Effector memory CD4-positive, alpha-beta T cell (primary cell): ENCODE data around the gene MST1R.

Experiments
- DNase-seq, 3 donors: peaks; one replicate each; pipeline ENCODE4 v3.0.0-alpha.2; 2020
- H3K27ac ChIP-seq: 2 replicates; pipeline ENCODE4 v1.7.0; 2013; ENCODE audit warnings: mild to moderate bottlenecking, low read length, moderate library complexity; ENCODE audit not compliant: insufficient read depth, poor library complexity, severe bottlenecking
- H3K27me3 ChIP-seq: replicated peaks from 2 replicates; pipeline ENCODE4 v1.7.0; 2013; ENCODE audit warnings: mild to moderate bottlenecking, low read length; ENCODE audit not compliant: insufficient read depth, control insufficient read depth, poor library complexity, severe bottlenecking
- H3K36me3 ChIP-seq: 2 replicates; pipeline ENCODE4 v1.7.0; 2013; ENCODE audit warnings: mild to moderate bottlenecking, low read length, moderate library complexity; ENCODE audit not compliant: control insufficient read depth, insufficient read depth
- H3K4me1 ChIP-seq: 2 replicates; pipeline ENCODE4 v1.7.0; 2013; ENCODE audit warnings: low read length, mild to moderate bottlenecking; ENCODE audit not compliant: control insufficient read depth, insufficient read depth, poor library complexity, severe bottlenecking
- H3K4me3 ChIP-seq: 2 replicates; pipeline ENCODE4 v1.7.0; 2013; ENCODE audit warnings: low read length, low read depth, mild to moderate bottlenecking; ENCODE audit not compliant: insufficient read depth, poor library complexity, severe bottlenecking
- H3K9me3 ChIP-seq: 2 replicates; pipeline ENCODE4 v1.7.0; 2013; ENCODE audit warnings: mild to moderate bottlenecking, low read length, moderate library complexity; ENCODE audit not compliant: control insufficient read depth

Gene MST1R

GRCh38 chr3:49867400-49867799, 36.3 kb downstream of the MST1R start:
- Histone ChIP-seq H3K36me3 (no peaks in the 10 kb centered on the region), H3K27ac (no peak overlapping the region), H3K4me3 (no peak overlapping the region), H3K27me3 (peaks cover 27% of the 10 kb centered on the region), H3K4me1 (peaks cover 9% of the 10 kb centered on the region), H3K9me3 (no peaks in the 10 kb centered on the region)
- DNase-seq, result no peak

DNA sequence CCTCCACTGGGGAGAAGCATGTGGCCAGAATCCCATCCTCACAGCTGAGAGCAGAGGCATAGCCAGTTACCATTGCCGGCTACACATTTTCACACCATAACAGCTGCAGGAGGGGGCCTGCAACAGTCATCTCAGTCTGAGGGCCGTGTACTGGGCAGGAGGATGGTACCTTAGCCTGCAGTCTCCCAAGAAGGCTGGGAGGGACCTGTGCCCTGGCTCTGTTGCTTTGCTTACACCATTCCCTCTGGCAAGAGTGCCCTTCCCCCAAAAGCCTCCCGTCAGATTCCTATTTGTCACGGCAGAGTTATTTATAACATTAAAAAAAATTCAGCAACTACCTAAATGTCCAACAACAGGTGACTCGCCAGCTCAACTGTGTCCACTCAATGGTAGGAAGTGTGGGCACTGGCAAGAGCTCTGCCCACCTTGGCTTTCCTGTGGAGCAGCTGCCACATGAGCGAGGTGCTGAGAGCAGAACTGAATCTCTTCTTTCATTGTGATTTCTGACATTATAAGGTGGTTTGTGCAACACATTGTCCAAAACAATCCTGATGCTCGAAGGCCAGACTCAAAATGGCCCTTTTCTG, 38.4 kb downstream of the MST1R start:
- H3K9me3 ChIP-seq, result no peaks in the 10 kb centered on the region
- H3K27me3 ChIP-seq, result peaks cover 27% of the 10 kb centered on the region
- H3K27ac ChIP-seq, result no peak overlapping the region
- DNase-seq, result no peak
- H3K36me3 ChIP-seq, result no peaks in the 10 kb centered on the region
- H3K4me1 ChIP-seq, result peaks cover 9% of the 10 kb centered on the region
- no peak overlapping the region for H3K4me3 ChIP-seq

- no peak for DNase-seq
- H3K9me3 ChIP-seq, result no peaks in the 10 kb centered on the region
- peaks cover 8% of the 10 kb centered on the region for H3K4me1 ChIP-seq
- peaks cover 21% of the 10 kb centered on the region for H3K27me3 ChIP-seq
- H3K27ac ChIP-seq, result no peak overlapping the region
- no peak overlapping the region for H3K4me3 ChIP-seq
- no peaks in the 10 kb centered on the region for H3K36me3 ChIP-seq
Measured at GRCh38 chr3:49864505-49864904, 39.2 kb downstream of the MST1R start.

DNA sequence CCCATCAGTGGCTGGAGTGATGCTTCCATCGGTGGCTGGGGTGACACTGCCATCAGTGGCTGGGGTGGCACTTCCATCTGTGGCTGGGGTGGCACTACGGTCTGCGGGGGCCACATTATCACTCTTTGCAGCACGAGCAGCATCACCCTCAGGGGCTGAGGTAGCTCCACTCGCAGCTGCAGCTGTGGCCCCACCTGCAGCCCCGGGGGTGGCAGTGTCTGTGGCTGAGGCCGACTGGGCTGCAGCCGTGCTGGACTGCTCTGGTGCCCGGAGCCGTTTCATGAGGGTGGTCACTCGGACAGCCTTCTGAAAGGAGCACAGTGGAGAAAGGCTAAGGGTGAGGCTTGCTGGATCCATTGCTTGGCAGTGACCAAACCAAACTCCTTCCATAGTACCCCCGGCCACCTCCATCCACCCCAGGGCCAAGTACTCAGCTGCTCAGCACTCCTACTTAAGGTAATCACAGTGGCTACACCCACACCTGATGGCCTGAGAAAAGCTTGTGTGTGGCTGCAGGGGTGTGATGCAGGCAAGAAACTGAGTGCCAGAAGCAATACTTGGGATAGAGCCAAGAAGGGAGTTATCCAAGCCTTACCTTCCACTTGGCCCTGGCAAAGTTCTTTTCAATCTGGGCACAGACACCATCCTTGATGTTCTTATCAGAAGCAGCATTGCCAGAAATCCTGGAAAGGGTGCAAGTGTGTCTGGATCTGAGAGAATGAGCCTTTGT, 43.9 kb downstream of the MST1R start:
- DNase-seq, result no peak
- Histone ChIP-seq H3K9me3 (no peaks in the 10 kb centered on the region), H3K4me3 (no peak overlapping the region), H3K27ac (no peak overlapping the region), H3K4me1 (peaks cover 9% of the 10 kb centered on the region), H3K27me3 (no peaks in the 10 kb centered on the region), H3K36me3 (no peaks in the 10 kb centered on the region)

DNA sequence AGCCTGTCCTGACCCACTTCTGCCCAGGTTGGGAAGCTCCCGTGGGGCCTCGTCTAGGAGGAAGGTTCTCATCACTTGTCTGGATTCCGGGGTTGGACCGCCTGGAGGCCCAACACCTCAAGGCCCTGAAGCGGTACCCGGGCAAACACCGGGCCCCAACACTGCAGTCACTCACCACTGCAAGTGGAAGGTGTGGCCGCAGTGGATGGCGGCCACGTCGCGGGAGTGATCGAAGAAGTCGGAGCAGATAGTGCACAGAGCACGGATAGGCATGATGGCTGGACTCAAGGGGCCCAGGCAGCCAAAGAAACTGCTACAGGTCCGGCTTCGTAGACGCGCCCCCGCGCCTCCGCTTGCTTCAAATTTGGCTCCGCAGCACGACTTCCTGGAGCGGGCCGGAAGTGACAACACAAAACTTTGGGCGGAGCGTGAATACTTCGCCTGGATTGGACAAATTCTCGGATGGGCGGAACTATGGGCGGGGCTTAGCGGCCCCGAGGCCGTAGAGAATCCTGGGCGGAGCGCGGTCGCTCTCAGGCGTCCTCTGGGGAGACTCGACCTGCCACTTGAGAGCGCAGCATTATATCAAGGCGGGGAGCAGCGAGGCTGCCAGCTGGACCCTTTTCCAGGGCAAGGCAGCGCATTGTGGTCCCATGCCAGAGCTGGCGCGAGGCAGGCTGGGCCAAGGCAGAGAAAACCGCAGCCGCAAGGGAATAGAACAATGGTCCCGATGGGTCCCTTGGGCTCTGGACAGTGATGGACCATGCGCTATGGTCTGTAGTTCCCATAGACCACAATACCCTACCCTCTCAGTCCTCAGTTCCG, 47.3 kb downstream of the MST1R start, which contains the start of gene TRAIP:
Gene TRAIP (minus strand): TSS at position 384 of the 825 bp plus-strand sequence. CDS start 111 bp downstream, at position 273.
- H3K27me3 ChIP-seq, result no peaks in the 10 kb centered on the region
- H3K27ac ChIP-seq, result peak within 1 kb of the TSS; percentile 57
- peaks cover 9% of the 10 kb centered on the region for H3K4me1 ChIP-seq
- DNase-seq, result peak; percentile 87 to 90 (median 90)
- H3K9me3 ChIP-seq, result no peaks in the 10 kb centered on the region
- peak within 1 kb of the TSS; percentile 57 for H3K4me3 ChIP-seq
- H3K36me3 ChIP-seq, result no peaks in the 10 kb centered on the region

DNA sequence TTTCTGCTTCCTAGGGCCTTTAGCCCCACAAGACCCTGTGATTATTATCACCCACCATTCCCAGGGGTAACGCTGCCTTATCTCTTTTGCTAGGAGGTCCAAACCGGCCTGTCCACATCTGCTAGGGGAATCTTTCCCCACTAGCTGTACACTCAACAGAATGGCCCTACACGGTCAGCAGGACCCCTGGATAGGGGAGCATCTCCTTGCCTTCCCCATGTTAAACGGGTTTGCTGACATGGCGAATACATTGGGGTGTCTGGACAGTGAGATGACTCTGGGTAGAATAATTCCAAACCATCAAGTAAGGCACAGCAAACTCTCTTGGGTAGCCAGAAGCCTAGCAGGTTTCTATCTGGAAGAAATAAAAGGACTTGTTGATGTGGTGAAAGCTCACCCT, 48.0 kb downstream of the MST1R start:
- H3K4me3 ChIP-seq, result peak overlapping the region; percentile 57
- no peaks in the 10 kb centered on the region for H3K27me3 ChIP-seq
- no peak for DNase-seq
- no peaks in the 10 kb centered on the region for H3K36me3 ChIP-seq
- peaks cover 9% of the 10 kb centered on the region for H3K4me1 ChIP-seq
- no peaks in the 10 kb centered on the region for H3K9me3 ChIP-seq
- H3K27ac ChIP-seq, result no peak overlapping the region

GRCh38 chr3:49845694-49846093, 58.0 kb downstream of the MST1R start:
- no peaks in the 10 kb centered on the region for H3K9me3 ChIP-seq
- H3K27me3 ChIP-seq, result no peaks in the 10 kb centered on the region
- no peaks in the 10 kb centered on the region for H3K4me1 ChIP-seq
- no peak for DNase-seq
- no peak overlapping the region for H3K27ac ChIP-seq
- H3K4me3 ChIP-seq, result no peak overlapping the region
- H3K36me3 ChIP-seq, result no peaks in the 10 kb centered on the region

DNA sequence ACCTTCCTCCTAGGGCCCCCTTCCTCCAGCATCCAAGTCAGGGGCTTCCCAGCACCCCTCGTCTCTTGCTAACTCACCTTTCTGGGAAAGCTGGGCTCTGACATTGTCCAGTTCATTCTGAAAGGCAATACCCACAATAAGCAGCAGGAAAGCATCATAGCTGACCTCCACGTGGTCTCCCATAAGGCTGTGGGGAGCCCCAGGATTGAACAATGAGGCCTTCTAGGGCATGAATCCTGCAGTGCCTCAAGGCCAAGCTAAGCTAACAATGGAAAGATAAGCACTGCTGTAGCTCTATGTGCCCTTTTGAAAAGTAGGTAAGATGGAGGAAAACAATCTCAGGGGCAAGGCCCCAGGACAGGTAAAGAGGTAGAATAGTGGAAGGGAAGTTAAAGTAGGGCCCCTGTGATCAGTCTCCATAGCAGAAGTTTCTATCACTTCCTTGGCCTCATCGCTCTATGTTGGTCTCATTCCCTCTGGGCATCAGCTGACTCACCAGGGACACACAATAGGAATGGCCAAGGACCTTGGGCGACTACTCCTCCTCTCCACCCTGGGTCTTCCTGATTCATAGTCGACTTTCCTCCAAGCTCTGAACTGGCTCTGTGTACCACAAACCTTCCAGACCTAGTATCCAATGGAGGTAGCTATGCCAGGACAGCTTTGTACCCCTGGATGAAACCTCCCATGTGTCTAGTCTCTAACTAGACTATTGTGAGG, 59.0 kb downstream of the MST1R start:
- Histone ChIP-seq H3K36me3 (no peaks in the 10 kb centered on the region), H3K27ac (no peak overlapping the region), H3K4me1 (no peaks in the 10 kb centered on the region), H3K9me3 (no peaks in the 10 kb centered on the region), H3K4me3 (no peak overlapping the region), H3K27me3 (no peaks in the 10 kb centered on the region)
- no peak for DNase-seq

DNA sequence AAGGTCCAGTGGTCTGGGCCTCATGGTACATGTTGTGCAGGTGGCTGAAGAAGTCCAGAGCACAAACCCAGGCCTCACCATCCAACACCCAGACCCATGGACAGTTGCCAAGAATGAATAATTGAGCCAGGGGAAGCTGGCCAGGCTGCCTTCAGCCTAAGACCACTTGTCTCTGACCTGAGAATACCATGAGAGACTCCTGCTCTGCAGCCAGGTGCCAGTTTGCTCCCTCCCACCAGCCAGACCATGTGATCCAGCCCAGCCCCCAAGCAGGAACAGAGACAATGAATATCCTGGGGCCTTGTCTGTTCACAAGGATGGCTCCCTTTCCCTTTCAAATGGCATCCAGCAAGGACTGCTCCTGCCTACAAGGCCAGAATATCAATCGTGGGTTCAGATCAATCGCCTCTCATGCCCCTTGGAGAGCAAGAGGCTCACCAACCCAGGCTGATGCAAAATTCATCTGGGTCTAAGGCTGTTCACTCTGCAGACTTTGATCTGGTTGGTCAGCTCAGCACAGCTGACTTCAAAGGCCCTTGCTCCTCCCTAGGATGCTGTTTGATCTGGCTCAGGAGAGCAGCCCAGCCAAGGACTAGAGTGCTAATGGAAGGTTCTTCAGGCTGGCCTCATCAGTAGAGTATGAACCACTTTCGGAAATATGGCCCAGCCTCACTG, 60.7 kb downstream of the MST1R start:
- DNase-seq, result no peak
- H3K36me3 ChIP-seq, result no peaks in the 10 kb centered on the region
- no peak overlapping the region for H3K4me3 ChIP-seq
- no peak overlapping the region for H3K27ac ChIP-seq
- no peaks in the 10 kb centered on the region for H3K9me3 ChIP-seq
- H3K4me1 ChIP-seq, result no peaks in the 10 kb centered on the region
- H3K27me3 ChIP-seq, result no peaks in the 10 kb centered on the region
